ENCODE measurements around the gene EGFL8.
"Not testable (repeated sequence)": the region's sequence is repeated elsewhere in the genome, so short reads cannot be mapped to it uniquely, and the experiment has no call there.

Gene EGFL8

DNA sequence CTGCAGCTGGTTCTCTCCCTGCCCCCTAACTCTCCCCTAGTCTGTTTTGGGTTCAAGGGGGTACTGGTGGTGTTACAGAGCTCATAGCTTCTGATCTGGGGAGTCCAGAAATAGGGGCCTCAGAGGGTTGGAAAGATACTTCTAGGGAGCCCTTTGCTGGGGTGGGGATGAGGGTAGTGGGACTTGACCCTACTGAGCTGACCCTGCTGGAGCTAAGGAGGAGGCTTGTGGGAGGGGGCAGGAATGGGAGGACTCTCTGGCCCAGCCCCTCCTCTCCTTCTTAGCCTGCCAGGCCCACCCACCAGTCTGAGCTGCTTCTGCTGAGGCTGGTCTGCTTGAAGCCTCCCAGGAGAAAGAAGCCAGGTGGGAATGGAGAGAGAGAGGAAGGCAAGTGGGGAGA, at the start of gene EGFL8:
TSS of gene EGFL8 (plus strand) at position 301 of the 400 bp plus-strand sequence. CDS start 1,571 bp downstream, outside the sequence.
- no peak for DNase-seq

DNA sequence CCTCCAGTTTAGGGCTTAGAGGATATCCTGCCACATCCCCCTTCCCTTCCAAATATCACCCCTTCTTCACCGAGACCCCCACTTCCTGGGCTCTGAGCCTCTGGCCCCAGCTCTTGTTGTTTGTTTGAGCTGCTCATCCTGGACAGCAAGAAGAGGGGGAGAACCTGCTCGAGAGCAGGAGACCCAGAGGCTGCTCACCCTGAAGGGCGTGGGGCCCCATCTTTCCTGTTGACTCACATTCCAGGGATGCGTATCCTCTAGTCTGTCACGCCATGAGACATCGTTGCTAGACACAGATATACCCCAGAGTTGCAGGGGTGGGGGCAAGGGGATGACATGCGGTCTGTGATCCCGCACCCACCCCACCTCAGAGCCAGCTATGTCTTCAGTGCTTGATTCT, 49.6 kb upstream of the EGFL8 start:
- DNase-seq = no peak

DNA sequence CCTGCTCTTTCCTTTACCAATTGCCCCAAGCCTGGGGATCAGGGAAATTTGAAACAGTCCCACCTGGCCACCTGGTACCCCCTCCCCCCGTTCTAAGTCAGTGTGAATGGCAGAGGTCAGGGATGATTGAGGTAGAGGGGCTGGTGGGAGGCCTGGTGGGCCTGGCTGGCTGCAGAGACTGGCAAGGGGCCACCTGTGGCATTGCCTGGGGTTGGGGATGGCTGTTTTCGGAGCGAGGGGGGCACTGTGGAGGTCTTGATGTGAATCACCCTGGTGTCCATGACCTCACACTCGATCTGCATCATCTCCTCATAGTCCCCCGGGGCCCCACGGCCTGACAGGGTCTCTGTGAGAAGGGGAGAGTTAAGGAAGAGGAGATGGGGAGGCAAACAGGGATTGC, 48.8 kb upstream of the EGFL8 start:
- no peak for DNase-seq

DNA sequence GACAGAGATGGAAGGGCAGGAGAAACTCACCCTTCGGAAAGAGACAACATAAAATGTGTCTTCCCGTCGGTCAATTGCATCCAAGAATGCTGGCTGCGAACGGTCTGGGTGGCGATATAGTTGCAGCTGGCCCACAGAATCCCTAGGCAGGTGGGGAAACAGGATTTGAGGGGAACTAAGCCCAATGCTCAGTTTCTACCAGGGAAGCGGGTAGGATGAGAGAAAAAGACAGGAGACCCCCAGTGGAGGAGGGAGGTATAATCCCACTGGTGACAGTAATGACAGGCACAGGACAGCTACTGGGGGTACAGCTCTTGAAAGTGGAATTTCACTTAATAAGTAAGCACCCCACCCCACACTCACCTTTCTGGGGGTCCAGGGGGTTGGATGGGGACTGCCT, 47.7 kb upstream of the EGFL8 start:
- no peak for DNase-seq

- no peak for DNase-seq
These were observed 46.9 kb upstream of the EGFL8 start for GRCh38 chr6:32117461-32117860.

GRCh38 chr6:32118782-32119628, 45.4 kb upstream of the EGFL8 start:
- peak; percentile 14 to 67 for DNase-seq

DNA sequence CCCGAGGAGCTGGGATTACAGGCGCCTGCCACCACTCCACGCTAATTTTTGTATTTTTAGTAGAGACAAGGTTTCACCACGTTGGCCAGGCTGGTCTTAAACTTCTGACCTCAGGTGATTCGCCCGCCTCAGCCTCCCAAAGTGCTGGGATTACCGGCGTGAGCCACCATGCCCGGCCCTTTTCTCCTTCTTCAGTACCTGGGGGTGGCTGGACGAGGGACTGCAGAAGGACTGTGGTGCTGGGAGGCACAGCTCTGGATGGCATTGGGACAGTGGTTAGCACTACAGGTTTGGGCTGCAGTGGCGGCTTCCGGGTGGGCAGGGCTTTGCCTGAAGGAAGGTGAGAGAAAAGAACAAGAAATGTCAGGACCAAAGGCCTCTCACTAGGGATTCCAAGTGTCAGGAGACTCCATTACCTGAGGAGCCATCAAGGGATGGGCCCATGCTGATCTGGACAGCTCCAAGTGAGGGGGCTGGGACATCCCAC, 43.8 kb upstream of the EGFL8 start:
- no peak for DNase-seq

GRCh38 chr6:32123681-32124080, 40.7 kb upstream of the EGFL8 start:
- no peak for DNase-seq

GRCh38 chr6:32126880-32127279, 37.5 kb upstream of the EGFL8 start:
- no peak for DNase-seq

DNA sequence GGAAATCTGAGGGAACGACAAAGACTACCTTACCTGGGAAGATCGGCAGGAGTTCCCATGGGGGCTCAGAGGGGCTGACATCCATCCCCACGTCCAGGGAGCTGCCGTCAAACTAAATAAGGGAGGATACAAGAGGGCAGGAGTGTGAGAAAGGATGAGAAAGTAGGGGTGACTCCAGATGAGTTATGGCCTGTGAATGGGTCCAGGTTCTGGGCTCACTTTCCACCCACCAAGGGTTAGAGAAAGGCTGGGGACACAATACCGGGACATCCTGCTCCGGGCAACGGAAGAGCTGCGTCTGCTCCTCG, 37.0 kb upstream of the EGFL8 start:
- DNase-seq = no peak

- peak; percentile 73 to 99 for DNase-seq
These were observed 36.4 kb upstream of the EGFL8 start, which contains the start of gene ATF6B for GRCh38 chr6:32127717-32128592. Gene ATF6B (minus strand): TSS chr6:32128246. CDS start chr6:32128207, 39 bp downstream.

GRCh38 chr6:32128751-32129296, 35.6 kb upstream of the EGFL8 start:
- no peak for DNase-seq

- DNase-seq = no peak
These were observed 34.9 kb upstream of the EGFL8 start for GRCh38 chr6:32129297-32130088.

DNA sequence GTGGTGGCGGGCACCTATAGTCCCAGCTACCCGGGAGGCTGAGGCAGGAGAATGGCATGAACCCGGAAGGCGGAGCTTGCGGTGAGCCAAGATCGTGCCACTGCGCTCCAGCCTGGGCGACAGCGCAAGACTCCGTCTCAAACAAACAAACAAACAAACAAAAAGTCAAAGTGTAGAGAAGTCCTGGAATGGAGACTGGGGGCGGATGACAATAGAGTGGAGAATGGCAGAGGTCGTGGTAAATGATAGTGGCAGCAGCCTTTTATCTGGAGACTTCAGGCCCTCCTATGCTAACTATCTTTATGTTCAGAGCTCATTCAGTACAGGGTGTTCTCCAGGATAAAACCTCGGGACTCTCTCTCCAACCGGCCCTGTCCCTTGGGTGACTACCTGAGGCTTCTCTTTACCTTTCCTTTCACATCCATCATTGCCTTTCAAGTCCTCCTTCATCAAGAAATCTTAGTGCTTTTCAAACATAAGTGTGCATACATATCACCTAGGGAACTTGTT, 32.9 kb upstream of the EGFL8 start:
- DNase-seq = no peak

GRCh38 chr6:32132110-32132509, 32.3 kb upstream of the EGFL8 start:
- DNase-seq = no peak

- no peak for DNase-seq
These were observed 30.6 kb upstream of the EGFL8 start for GRCh38 chr6:32133786-32134185.

DNA sequence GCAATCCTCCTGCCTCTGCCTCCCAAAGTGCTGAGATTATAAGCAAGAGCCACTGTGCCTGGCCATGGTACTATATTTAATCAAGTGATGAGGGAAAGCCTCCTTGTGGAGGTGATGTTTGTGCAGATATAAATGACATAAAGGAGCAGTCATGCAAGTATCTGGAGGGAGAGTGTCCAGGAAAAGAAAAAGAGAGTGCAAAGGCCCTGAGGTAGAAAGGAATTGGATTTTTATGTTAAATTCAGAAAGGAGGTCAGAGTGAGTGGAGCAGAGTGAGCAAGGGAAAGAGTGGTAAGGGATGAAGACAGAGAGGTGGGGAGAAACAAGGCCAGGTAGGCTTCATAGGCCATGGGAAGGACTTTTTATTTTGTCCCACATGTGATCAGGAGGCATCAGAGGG, 26.9 kb upstream of the EGFL8 start:
- DNase-seq = no peak

DNA sequence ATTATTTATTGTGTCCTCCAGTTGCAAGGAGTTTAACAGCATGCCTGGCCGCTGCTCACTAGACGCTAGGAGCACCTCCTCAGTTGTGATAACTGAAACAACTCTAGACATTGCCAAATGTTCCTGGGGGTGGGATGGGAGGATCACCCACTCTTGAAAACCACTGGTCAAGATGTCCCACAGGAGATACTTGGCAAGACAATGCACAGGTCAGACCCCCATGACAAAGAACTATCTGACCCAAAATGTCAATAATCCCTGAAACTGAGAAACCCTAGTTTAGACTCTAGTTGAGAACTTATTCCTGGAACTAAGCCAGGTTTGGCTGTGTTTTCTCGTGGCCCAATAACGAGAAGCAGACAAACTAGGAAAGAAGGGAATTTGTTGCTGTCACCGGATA, 24.8 kb upstream of the EGFL8 start:
- DNase-seq = no peak

GRCh38 chr6:32140420-32141046, 23.9 kb upstream of the EGFL8 start:
- DNase-seq = no peak

GRCh38 chr6:32144238-32144637, 20.2 kb upstream of the EGFL8 start:
- DNase-seq = not testable (repeated sequence)

GRCh38 chr6:32146287-32146686, 18.1 kb upstream of the EGFL8 start:
- no peak for DNase-seq

- no peak for DNase-seq
These were observed 17.7 kb upstream of the EGFL8 start for GRCh38 chr6:32146687-32147086.
